SK-MEL-5 (cell line): Measurements from ENCODE around the gene TNFRSF8. TPM values are rescaled to one million over a fixed set of nuclear protein-coding genes. Genes with fewer than 3 reads are reported as not detected.
A peak's percentile ranks its signal among the peaks of the same experiment; 100 is the strongest.
"Not testable (repeated sequence)": the region's sequence is repeated elsewhere in the genome, so short reads cannot be mapped to it uniquely, and the experiment has no call there.

Experiments
- DNase-seq: peaks from one replicate; pipeline ENCODE4 v3.0.0-alpha.2; 2016; ENCODE audit warnings: low read depth, low spot score
- in situ Hi-C: cut with HindIII; loops from 2 replicates; pipeline ENCODE4 v1.10.0; 2016; ENCODE audit warnings: low sequenced_read_pairs, high pct_unique_total_duplicates, low pct_unique_long_range_greater_than_20kb
- total RNA-seq: library from RNA; depleted of rRNA; stranded (reverse); fragments of >200 nt; shearing (Covaris generic); gene quantifications from 2 replicates; pipeline ENCODE4 v1.2.3, GENCODE V29; 2014

Gene TNFRSF8
- total RNA-seq, 1 experiment from 2014 or later, result not detected

- in situ Hi-C loops, result no loop called here
- DNase-seq, result peak; percentile 14
Measured at GRCh38 chr1:12097321-12097720, 34.2 kb downstream of the TNFRSF8 start.

GRCh38 chr1:12098786-12099185 is 35.7 kb downstream of the TNFRSF8 start:
- DNase-seq, result no peak
- in situ Hi-C loops, result no loop called here

DNA sequence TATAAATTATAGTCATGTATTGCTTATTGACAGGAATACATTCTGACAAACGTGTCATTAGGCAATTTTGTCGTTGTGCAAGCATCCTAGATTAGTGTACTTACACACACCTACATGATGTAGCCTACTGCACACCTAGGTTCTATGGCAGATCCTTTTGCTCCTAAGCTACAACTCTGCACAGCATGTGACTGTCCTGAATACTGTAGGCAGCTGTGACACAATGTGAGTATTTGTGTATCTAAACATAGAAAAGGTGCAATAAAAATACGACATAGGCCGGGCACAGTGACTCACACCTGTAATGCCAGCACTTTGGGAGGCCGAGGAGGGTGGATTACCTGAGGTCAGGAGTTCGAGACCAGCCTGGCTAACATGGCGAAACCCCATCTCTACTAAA is 36.5 kb downstream of the TNFRSF8 start:
- DNase-seq, result no peak
- in situ Hi-C loops, result no loop called here

DNA sequence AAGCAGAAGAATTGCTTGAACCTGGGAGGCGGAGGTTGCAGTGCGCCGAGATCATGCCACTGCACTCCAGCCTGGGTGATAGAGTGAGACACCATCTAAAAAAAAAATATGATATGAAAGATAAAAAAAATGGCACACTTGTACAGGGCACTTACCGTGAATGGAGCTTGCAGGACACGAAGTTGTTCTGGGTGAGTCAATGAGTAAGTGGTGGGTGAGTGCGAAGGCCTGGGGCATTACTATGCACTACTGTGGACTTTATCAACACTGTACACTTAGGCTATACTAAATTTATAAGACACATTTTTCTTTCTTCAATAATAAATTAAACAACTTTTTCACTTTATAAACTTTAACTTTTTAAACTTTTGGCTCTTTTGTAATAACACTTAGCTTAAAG is 37.0 kb downstream of the TNFRSF8 start:
- no peak for DNase-seq
- in situ Hi-C loops, result no loop called here

DNA sequence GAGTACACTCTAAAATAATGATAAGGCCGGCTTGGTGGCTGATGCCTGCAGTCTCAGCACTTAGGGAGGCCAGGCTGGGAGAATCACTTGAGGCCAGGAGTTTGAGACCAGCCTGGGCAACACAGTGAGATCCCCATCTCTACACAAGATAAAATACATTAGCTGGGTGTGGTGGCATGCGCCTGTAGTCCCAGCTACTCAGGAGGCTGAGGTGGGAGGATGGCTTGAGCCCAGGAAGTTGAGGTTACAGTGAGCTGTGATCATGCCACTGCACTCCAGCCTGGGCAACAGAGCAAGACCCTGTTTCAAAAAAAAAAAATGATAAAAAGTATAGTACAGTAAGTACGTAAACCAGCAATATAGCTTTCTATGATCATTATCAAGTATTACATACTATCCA is 38.0 kb downstream of the TNFRSF8 start:
- in situ Hi-C loops, DNase-seq: not testable (repeated sequence)

GRCh38 chr1:12102066-12102465 is 39.0 kb downstream of the TNFRSF8 start:
- DNase-seq, result no peak
- in situ Hi-C loops, result no loop called here

GRCh38 chr1:12104417-12104816 is 41.3 kb downstream of the TNFRSF8 start:
- no peak for DNase-seq
- in situ Hi-C loops, result no loop called here

DNA sequence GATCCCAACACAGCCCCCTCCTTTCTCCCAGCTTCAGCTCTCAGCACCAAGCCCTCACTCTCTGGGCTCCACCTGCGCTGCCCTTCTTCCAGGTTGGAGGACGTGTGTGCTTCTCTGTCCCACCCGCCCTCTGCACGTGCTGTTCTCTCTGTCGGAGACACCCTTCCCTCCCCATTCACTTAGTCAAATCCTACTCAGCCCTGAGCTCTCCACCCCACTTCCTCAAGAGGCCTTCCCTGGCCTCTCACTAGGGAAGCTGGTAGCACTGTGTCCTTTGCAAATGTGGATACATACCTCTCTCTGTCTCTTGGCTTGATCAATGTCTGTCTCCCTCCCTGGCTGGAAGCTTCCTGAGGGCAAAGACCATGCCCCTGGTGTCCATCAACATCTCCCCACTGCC is 43.0 kb downstream of the TNFRSF8 start:
- DNase-seq, result no peak
- in situ Hi-C loops, result no loop called here

DNA sequence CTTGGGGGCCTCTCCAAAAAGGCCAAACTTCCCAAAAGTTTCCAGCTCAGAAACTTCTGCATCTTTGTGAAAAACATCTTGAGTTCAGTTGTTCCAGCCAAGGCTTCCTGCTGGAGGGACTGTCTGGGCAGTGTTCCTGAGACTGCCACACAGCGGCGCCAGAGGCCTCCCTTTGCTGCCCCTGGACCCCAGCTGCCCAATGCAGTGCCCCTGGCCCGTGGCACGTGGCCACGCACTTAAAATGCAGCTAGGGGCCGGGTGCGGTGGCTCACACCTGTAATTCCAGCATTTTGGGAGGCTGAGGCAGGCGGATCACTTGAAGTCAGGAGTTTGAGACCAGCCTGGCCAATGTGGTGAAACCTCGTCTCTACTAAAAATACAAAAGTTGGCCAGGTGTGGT is 43.8 kb downstream of the TNFRSF8 start:
- in situ Hi-C loops, result not testable (repeated sequence)
- DNase-seq, result peak; percentile 46

DNA sequence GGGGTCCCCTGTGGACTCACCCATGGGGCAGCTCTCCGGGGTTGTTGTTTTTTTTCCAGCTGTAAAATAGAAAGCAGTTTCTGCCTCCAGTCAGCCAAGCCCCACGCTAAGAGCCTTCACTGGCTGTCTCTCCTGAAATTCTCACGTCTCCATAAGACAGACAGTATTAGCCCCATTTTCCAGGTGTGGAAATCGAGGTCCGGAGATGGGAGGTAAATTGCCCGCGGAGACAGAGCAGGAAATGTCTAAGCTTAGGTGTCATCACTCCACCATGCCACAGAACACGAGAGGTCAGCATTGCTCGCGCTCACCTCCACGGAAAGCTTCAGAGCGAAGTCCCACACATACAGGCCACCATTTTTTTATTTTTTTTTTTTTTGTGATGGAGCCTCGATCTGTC is 44.6 kb downstream of the TNFRSF8 start:
- in situ Hi-C loops, result no loop called here
- no peak for DNase-seq

DNA sequence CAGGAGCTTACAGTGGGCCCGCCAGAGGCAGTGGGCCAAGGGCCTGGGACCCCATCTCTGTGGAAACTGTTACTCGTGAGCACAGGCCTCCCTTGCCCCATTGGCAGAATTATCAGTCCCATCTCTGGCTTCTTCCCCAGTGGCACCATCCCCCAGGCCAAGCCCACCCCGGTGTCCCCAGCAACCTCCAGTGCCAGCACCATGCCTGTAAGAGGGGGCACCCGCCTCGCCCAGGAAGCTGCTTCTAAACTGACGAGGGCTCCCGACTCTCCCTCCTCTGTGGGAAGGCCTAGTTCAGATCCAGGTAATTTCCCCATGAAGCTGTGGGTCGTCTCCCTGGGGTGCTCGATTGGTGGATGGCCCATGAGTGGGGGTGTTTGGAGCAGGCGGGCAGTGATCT is 46.8 kb downstream of the TNFRSF8 start:
- DNase-seq, result no peak
- in situ Hi-C loops, result no loop called here

GRCh38 chr1:12111741-12112140 is 48.6 kb downstream of the TNFRSF8 start:
- in situ Hi-C loops, result no loop called here
- no peak for DNase-seq

GRCh38 chr1:12112711-12113161 is 49.6 kb downstream of the TNFRSF8 start:
- in situ Hi-C loops, result no loop called here
- peak; percentile 28 for DNase-seq

DNA sequence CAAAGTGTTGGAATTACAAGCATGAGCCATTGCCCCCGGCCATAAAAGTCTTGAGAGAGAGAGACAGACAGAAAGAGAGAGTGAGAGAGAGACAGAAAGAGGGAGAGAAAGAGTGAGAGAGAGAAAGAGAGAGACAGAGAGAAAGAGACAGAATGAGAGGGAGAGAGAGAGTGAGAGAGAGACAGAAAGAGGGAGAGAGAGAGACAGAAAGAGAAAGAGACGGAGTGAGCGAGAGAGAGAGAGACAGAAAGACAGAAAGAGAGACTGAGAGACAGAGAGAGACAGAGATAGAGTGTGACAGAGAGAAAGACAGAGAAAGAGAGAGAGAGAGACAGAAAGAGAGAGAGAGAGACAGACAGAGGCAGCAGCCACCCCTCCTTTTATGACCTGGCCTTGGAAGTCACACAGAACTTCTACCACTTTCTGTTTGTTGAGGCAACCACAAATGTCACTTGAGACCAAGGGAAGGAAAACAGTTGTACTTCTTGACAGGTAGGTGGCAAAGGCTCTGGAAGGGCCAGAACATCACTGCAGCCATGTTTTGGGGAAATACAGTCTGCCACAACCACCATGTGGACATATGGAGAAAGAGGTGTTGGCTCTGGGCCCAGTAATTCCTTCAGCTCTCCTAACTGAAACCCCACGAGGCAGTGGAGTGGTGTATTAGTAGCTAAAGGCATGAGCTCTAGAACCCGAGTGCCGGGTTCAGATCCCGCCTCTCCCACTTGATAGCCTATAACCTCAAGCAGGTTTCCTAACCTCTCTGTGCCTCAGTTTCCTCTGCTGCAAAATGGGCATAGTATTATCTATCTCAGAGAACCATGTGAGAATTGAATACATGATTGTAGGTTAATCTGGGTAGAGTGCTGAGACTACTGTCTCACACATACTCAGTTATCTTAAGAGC is 50.6 kb downstream of the TNFRSF8 start:
- peak; percentile 40 for DNase-seq
- in situ Hi-C loops, result no loop called here

- in situ Hi-C loops, result no loop called here
- DNase-seq, result no peak
Measured at GRCh38 chr1:12114340-12114683, 51.2 kb downstream of the TNFRSF8 start.

DNA sequence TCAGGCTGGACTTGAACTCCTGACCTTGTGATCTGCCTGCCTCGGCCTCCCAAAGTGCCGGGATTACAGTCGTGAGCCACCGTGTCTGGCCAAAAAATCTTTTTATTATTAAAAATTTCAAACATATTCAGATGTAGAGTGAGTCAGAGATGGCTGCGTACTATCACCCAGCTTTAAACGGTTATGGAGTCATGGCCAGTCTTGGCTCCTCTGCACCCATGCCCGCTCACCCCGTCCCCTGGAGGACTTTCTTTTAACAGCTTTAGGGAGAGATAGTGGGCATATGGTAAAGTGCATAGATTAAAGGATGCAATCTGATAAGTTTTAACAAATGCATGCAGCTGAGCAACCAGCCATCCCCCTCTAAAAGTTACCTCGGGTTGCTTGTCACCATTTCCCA is 51.8 kb downstream of the TNFRSF8 start:
- in situ Hi-C loops, result no loop called here

DNA sequence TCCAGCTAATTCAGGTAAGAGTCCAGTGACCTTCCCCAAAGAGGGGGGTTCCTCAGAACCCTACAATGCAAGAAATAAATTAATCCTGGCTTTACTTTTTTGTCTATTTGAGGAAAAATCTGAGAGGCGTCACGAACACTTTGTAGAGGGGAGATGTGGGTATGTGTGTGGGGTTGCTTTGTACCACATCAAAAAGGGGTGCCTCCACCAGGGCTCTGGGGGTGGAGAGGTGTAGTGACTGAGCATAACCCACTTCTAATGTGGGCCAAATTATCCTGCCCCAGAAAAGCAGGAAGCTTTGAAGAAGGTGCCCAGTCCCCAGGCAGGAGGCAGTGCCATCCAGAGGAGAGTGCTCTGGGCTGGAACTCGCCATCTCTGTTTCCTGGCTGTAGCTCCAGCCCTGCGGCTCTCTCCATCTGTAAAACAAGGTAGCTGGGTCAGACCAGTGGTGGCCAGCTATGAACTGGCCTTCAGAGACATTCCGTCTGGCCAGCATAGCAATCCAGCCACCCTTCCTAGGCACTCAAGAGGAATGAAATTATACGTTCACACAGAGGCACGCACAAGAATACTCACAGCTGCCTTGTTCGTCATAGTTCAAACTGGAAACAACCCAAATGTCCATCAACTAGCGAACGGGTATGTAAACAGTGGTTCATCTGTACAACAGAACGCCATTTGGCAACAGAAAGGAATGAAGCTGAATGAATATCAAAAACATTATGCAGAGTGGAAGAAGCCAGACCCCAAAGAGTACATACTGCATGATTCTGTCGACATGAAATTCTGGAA is 58.3 kb downstream of the TNFRSF8 start:
- in situ Hi-C loops, result no loop called here
- DNase-seq, result no peak

More for the DNA sequence above, 51.8 kb downstream of the TNFRSF8 start:
- no peak for DNase-seq

GRCh38 chr1:12123172-12123571 is 60.1 kb downstream of the TNFRSF8 start:
- in situ Hi-C loops, result no loop called here
- DNase-seq, result no peak
